ENCODE measurements around the gene PAFAH1B1. TPM values are rescaled to one million over a fixed set of nuclear protein-coding genes. Genes with fewer than 3 reads are reported as not detected.

PAFAH1B1 gene
- total RNA-seq, 2 experiments from 2014 or later = 163 to 167 TPM

DNA sequence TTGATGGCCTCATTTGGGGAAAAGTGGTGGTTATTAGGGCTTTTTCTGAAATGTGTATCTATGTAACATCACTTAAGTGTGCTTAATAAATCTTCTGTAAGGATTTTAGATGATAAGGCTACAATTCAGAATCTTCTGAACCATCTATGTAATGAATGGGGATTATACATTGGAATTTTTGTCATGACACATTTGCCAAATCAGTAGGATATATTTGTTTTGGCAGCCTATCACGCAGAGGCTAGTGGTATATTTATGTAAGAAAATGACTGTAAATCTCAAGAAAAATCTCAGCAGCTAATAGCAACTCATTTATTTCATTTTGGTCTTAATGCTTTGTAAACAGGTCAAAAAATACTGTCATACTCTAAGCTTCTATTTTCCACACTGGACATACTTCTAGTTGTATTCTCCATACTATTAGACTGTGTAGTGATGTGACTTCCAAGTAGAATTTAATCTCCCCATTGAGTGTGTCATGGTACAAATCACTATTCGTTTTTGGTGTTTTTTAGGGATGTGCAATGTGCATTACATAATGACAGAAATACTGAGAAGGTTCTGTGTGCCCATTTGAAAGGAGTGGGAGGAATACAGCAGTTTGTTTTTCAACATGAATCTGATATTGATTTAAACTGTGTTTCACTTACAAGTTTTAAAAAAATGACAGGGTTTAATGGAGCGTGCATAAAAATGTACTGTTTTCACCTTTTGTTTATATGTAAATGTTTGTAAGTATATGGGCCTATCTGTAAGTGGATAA, 88.9 kb downstream of the PAFAH1B1 start:
- CTCF ChIA-PET = interaction anchor here (1.5 kb wide), 1 partner anchor 23 kb away, joined by 5 read pairs; no protein-coding TSS in a partner anchor
- Mint-ChIP-seq H3K4me3 (no peak overlapping the region), H3K27ac (no peak overlapping the region), H3K9me3 (ENCODE audit: low read depth) (no peaks in the 10 kb centered on the region), H3K27me3 (no peaks in the 10 kb centered on the region), H3K4me1 (no peaks in the 10 kb centered on the region), H3K36me3 (ENCODE audit: low read depth) (peaks cover 40% of the 10 kb centered on the region)
- no peak for ATAC-seq
- DNase-seq = no peak
- intact Hi-C loops (cut with DNase I, micrococcal nuclease) = no loop called here
- POLR2A ChIA-PET = no interaction called here

DNA sequence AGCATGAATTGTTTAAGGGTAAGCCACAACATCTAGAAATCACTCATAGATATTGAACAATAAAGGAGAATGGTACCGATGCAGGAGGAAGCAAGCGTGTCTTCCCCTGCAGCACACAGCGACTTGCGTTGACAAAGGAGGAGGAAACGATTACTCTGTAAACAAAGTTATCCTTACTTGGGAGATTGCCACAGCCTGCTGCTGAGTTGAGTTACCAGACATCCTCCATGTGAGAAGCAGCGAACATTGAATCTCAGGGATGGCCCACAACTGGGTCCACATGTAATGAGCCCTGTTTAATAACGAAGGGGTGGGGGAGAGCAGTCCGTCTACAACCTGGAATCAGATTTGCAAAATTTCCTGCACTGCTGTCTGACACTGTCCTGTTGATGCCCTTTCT, 90.5 kb downstream of the PAFAH1B1 start:
- Mint-ChIP-seq H3K4me3 (no peak overlapping the region), H3K9me3 (ENCODE audit: low read depth) (no peaks in the 10 kb centered on the region), H3K27ac (no peak overlapping the region), H3K36me3 (ENCODE audit: low read depth) (peaks cover 38% of the 10 kb centered on the region), H3K4me1 (peaks cover 5% of the 10 kb centered on the region), H3K27me3 (no peaks in the 10 kb centered on the region)
- intact Hi-C loops (cut with DNase I, micrococcal nuclease) = no loop called here
- CTCF ChIA-PET = no interaction called here
- DNase-seq = no peak
- POLR2A ChIA-PET = no interaction called here
- no peak for ATAC-seq

DNA sequence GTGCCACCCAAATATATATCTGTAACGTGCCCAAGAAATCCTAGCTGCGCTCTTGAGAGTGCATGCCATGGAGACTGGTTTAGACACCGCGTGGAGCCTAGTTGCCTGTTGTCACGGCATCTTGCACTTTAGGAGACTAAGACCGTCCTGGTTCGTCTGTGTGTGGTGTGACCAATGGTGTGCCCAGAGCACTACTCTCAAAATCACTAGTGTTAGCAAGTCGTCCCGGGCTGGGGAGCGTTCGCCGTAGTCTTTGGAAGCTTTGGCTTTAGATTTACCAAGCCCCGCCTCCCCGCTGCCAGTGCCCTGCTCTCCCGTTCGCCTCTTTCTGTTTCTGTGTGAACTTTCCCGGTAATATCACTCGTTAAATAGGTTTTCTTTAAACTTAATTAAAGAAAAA, 91.1 kb downstream of the PAFAH1B1 start:
- Mint-ChIP-seq H3K27me3 (no peaks in the 10 kb centered on the region), H3K27ac (no peak overlapping the region), H3K36me3 (ENCODE audit: low read depth) (peaks cover 36% of the 10 kb centered on the region), H3K4me1 (peaks cover 10% of the 10 kb centered on the region), H3K9me3 (ENCODE audit: low read depth) (no peaks in the 10 kb centered on the region), H3K4me3 (no peak overlapping the region)
- no peak for DNase-seq
- ATAC-seq = no peak
- POLR2A ChIA-PET = no interaction called here
- CTCF ChIA-PET = no interaction called here
- intact Hi-C loops (cut with DNase I, micrococcal nuclease) = no loop called here

DNA sequence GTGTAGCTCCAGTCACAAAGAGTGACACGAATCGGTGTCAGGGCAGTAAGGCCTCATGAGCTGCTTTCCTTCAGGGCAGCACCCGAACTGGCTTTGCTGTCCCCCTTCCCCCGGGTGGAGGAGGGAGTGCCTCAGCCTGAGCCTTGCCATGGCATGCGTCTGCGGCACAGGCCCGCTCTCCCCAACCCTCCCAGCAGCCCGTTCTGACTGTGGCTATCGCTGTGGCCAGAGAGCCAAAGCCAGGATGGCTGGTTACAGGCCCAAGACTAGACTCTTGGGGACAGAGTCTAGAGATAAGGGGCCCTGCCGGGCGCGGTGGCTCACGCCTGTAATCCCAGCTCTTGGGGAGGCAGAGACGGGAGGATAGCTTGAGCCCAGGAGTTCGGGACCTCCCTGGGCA, 92.2 kb downstream of the PAFAH1B1 start:
- DNase-seq (no peak), ATAC-seq (no peak)
- intact Hi-C loops (cut with DNase I, micrococcal nuclease) = no loop called here
- H3K9me3 Mint-ChIP-seq (ENCODE audit: low read depth) = no peaks in the 10 kb centered on the region
- ChIA-PET CTCF (interaction anchor here (0.7 to 1.2 kb wide), 2 partner anchors 9 to 142 kb away, joined by 3 read pairs; no protein-coding TSS in a partner anchor), POLR2A (no interaction called here)
- peaks cover 10% of the 10 kb centered on the region for H3K4me1 Mint-ChIP-seq
- no peak overlapping the region for H3K4me3 Mint-ChIP-seq
- H3K27me3 Mint-ChIP-seq = no peaks in the 10 kb centered on the region
- H3K36me3 Mint-ChIP-seq (ENCODE audit: low read depth) = peaks cover 30% of the 10 kb centered on the region
- H3K27ac Mint-ChIP-seq = no peak overlapping the region

GRCh38 chr17:2687074-2687418, 93.6 kb downstream of the PAFAH1B1 start:
- POLR2A ChIA-PET = no interaction called here
- Mint-ChIP-seq H3K27me3 (no peaks in the 10 kb centered on the region), H3K9me3 (ENCODE audit: low read depth) (no peaks in the 10 kb centered on the region), H3K36me3 (ENCODE audit: low read depth) (peaks cover 29% of the 10 kb centered on the region), H3K4me1 (peaks cover 10% of the 10 kb centered on the region), H3K27ac (peak overlapping the region; percentile 8), H3K4me3 (no peak overlapping the region)
- ATAC-seq (no peak), DNase-seq (no peak)
- CTCF ChIA-PET = interaction anchor here (0.7 to 1.8 kb wide), 5 partner anchors 9 to 798 kb away, joined by 3 to 8 read pairs (median 4); no protein-coding TSS in a partner anchor
- intact Hi-C loops (cut with DNase I, micrococcal nuclease) = no loop called here

DNA sequence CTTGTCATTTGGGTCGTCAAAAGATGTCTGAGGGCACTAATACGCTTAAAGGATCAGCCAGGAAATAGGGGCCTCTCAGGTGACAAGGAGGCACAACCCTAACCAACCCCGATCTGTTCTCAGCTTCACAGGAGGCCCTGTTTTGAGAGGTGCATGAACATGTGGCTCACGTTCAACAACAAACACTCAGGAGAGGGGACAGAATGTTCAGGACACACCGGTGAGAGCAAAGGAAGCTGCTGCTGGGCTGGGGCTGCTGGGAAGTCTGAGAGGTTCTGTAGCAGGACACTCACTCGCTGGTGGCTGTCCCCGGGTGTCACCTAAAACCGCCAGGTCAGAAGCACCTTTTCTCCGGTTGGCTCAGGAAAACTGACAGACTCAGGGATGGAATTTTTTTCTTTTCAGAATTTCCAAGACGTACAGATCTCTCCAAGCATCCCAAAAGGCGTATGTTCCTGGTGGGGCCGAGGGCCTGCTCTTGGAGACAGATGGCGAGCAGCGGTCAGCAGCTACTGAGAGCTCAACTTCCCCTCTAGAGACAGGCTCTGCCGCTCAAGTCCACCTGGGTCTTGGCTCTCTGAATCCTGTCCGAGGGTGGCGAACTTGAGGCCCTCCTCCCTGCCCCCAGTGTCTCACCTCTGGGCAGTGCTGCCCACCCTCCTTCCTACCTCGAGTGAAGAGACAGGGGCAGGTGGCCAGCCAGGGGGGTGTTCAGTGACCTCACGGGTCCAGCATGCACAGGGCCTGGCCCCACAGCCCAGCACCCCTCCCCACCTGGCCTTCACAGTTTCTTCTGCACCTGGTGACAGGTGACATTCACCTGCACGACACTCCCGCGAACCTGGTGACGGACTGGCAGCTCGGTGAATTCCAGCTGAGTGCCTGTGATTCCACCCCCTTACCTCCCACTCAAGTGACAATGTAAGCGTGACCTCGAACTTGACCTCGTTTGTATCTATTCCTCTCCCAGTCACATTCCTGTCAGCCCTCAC, 95.2 kb downstream of the PAFAH1B1 start:
- ChIA-PET POLR2A (interaction anchor here (0.6 kb wide), 1 partner anchor 22 kb away, joined by 4 read pairs; no protein-coding TSS in a partner anchor), CTCF (no interaction called here)
- peaks cover 24% of the 10 kb centered on the region for H3K36me3 Mint-ChIP-seq (ENCODE audit: low read depth)
- no peaks in the 10 kb centered on the region for H3K9me3 Mint-ChIP-seq (ENCODE audit: low read depth)
- intact Hi-C loops (cut with DNase I, micrococcal nuclease) = no loop called here
- H3K4me3 Mint-ChIP-seq = no peak overlapping the region
- H3K27ac Mint-ChIP-seq = peak overlapping the region; percentile 51
- peaks cover 10% of the 10 kb centered on the region for H3K4me1 Mint-ChIP-seq
- DNase-seq (no peak), ATAC-seq (no peak)
- no peaks in the 10 kb centered on the region for H3K27me3 Mint-ChIP-seq

- H3K27ac Mint-ChIP-seq = peak overlapping the region; percentile 51
- peaks cover 10% of the 10 kb centered on the region for H3K4me1 Mint-ChIP-seq
- peaks cover 22% of the 10 kb centered on the region for H3K36me3 Mint-ChIP-seq (ENCODE audit: low read depth)
- POLR2A ChIA-PET = interaction anchor here (0.6 kb wide), 2 partner anchors 49 to 237 kb away, joined by 3 read pairs; no protein-coding TSS in a partner anchor
- H3K27me3 Mint-ChIP-seq = no peaks in the 10 kb centered on the region
- CTCF ChIA-PET = interaction anchor here (0.7 kb wide), 1 partner anchor 288 kb away, joined by 3 read pairs; no protein-coding TSS in a partner anchor
- DNase-seq (peak; percentile 48), ATAC-seq (peak; percentile 42)
- intact Hi-C loops (cut with DNase I, micrococcal nuclease) = no loop called here
- H3K4me3 Mint-ChIP-seq = no peak overlapping the region
- H3K9me3 Mint-ChIP-seq (ENCODE audit: low read depth) = no peaks in the 10 kb centered on the region
Measured at GRCh38 chr17:2689411-2690164, 96.1 kb downstream of the PAFAH1B1 start.

GRCh38 chr17:2690165-2691068, 97.0 kb downstream of the PAFAH1B1 start:
- Mint-ChIP-seq H3K27ac (no peak overlapping the region), H3K9me3 (ENCODE audit: low read depth) (no peaks in the 10 kb centered on the region), H3K27me3 (no peaks in the 10 kb centered on the region), H3K36me3 (ENCODE audit: low read depth) (peaks cover 22% of the 10 kb centered on the region), H3K4me3 (no peak overlapping the region), H3K4me1 (peaks cover 10% of the 10 kb centered on the region)
- ChIA-PET POLR2A (interaction anchor here (0.6 kb wide), 2 partner anchors 50 to 238 kb away, joined by 3 read pairs; no protein-coding TSS in a partner anchor), CTCF (interaction anchor here (0.7 kb wide), 1 partner anchor 287 kb away, joined by 3 read pairs; no protein-coding TSS in a partner anchor)
- ATAC-seq (no peak), DNase-seq (no peak)
- intact Hi-C loops (cut with DNase I, micrococcal nuclease) = no loop called here

DNA sequence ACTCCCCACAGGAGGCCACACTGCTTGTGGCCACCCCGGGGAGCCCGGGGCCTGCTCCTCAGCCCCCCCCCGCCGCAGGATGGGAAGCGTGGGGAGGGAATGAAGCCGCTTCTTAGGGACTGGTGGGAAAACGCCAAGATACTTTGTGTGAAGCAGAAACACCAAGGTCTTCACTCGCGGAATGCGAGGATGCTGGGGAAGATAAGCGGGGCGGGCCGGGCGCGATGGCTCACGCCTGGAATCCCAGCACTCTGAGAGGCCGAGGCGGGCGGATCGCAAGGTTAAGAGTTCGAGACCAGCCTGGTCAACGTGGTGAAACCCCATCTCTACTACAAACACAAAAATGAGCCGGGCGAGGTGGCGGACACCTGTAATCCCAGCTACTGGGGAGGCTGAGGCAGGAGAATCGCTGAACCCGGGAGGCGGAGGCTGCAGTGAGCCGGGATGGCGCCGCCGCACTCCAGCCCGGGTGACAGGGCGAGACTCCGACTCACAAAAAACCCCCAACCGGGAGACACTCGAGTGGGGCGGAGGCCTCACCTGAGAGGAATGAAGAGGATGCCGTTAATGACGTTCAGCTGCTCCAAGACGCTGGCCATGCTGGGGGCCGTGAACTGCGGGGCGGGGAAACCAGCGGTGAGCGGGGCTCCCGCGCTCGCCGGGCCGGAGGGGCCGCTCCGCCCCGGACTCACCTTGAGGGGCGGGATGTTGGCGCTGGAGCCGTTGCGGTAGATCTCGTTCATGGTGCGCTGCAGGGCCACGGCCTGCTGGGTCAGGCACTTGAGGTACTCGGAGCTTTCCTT, 97.8 kb downstream of the PAFAH1B1 start:
- ATAC-seq (no peak), DNase-seq (no peak)
- POLR2A ChIA-PET = no interaction called here
- Mint-ChIP-seq H3K27ac (no peak overlapping the region), H3K4me1 (peaks cover 10% of the 10 kb centered on the region), H3K36me3 (ENCODE audit: low read depth) (peaks cover 22% of the 10 kb centered on the region), H3K27me3 (no peaks in the 10 kb centered on the region), H3K9me3 (ENCODE audit: low read depth) (no peaks in the 10 kb centered on the region), H3K4me3 (no peak overlapping the region)
- CTCF ChIA-PET = interaction anchor here (0.6 kb wide), 1 partner anchor 920 kb away, joined by 3 read pairs; no protein-coding TSS in a partner anchor
- intact Hi-C loops (cut with DNase I, micrococcal nuclease) = no loop called here

Data from activated CD4-positive, alpha-beta T cell treated with anti-CD3 and anti-CD28 coated beads for 36 hours (primary cell).